ENCODE data around the gene PLPPR5. TPM values are rescaled to one million over a fixed set of nuclear protein-coding genes. Genes with fewer than 3 reads are reported as not detected.

The PLPPR5 gene
- total RNA-seq, 4 donors from 2014 or later = 0.17 TPM; not detected in 2

GRCh38 chr1:99017655-99018054 lies 13.0 kb upstream of the PLPPR5 start:
- no peak for DNase-seq (ENCODE audit: extremely low spot score)
- WGBS = 60% methylated on average over 2 of the region's 2 CpGs

GRCh38 chr1:99010679-99011078 lies 6.0 kb upstream of the PLPPR5 start:
- Histone ChIP-seq H3K27me3 (peaks cover 0 to 15% (median 5%) of the 10 kb centered on the region in 4 donors), H3K27ac (replicated peaks in 1 of 4) (no peak overlapping the region), H3K36me3 (no peaks in the 10 kb centered on the region), H3K4me3 (no peak overlapping the region), H3K4me1 (peaks cover 0 to 1% (median under 1%) of the 10 kb centered on the region in 4 donors), H3K9me3 (no peaks in the 10 kb centered on the region)
- WGBS = 70% methylated on average over 2 of the region's 2 CpGs
- intact Hi-C loops (cut with DNase I) = no loop called here
- TF ChIP-seq POLR2AphosphoS5 (IDR thresholded peaks at IDR 0.05) (no peak), EP300 (IDR thresholded peaks at IDR 0.05) (no peak), CTCF (IDR thresholded peaks at IDR 0.05) (no peak), POLR2A (IDR thresholded peaks at IDR 0.05; ENCODE audit: low read depth) (no peak)
- no peak for DNase-seq (ENCODE audit: extremely low spot score)

More at GRCh38 chr1:99017655-99018054, 13.0 kb upstream of the PLPPR5 start:
- Histone ChIP-seq H3K27ac (replicated peaks in 1 of 4) (no peak overlapping the region), H3K36me3 (no peaks in the 10 kb centered on the region), H3K4me3 (no peak overlapping the region), H3K27me3 (no peaks in the 10 kb centered on the region), H3K4me1 (no peaks in the 10 kb centered on the region), H3K9me3 (no peaks in the 10 kb centered on the region)
- TF ChIP-seq POLR2A (IDR thresholded peaks at IDR 0.05; ENCODE audit: low read depth) = no peak
- no peak for TF ChIP-seq CTCF (IDR thresholded peaks at IDR 0.05)
- TF ChIP-seq EP300 (IDR thresholded peaks at IDR 0.05) = no peak
- TF ChIP-seq POLR2AphosphoS5 (IDR thresholded peaks at IDR 0.05) = no peak
- intact Hi-C loops (cut with DNase I) = no loop called here

GRCh38 chr1:99007366-99007765 lies 2.7 kb upstream of the PLPPR5 start:
- TF ChIP-seq POLR2A (IDR thresholded peaks at IDR 0.05; ENCODE audit: low read depth) (no peak), CTCF (IDR thresholded peaks at IDR 0.05) (no peak), EP300 (IDR thresholded peaks at IDR 0.05) (no peak), POLR2AphosphoS5 (IDR thresholded peaks at IDR 0.05) (no peak)
- 75% methylated on average over 3 of the region's 3 CpGs for WGBS
- Histone ChIP-seq H3K9me3 (no peaks in the 10 kb centered on the region), H3K27ac (replicated peaks in 1 of 4) (no peak overlapping the region), H3K27me3 (peaks cover 0 to 37% (median 17%) of the 10 kb centered on the region in 4 donors), H3K4me3 (no peak overlapping the region), H3K4me1 (peaks cover 10 to 20% (median 17%) of the 10 kb centered on the region in 4 donors), H3K36me3 (no peaks in the 10 kb centered on the region)
- intact Hi-C loops (cut with DNase I) = no loop called here
- DNase-seq (ENCODE audit: extremely low spot score) = no peak

- Histone ChIP-seq H3K27ac (replicated peaks in 1 of 4) (no peak overlapping the region), H3K4me3 (peak overlapping the region in 1 of 4 donors; percentile 45), H3K27me3 (peaks cover 0 to 44% (median 20%) of the 10 kb centered on the region in 4 donors), H3K36me3 (no peaks in the 10 kb centered on the region), H3K9me3 (no peaks in the 10 kb centered on the region), H3K4me1 (peaks cover 10 to 20% (median 17%) of the 10 kb centered on the region in 4 donors)
- DNase-seq (ENCODE audit: extremely low spot score) = no peak
- no peak for TF ChIP-seq EP300 (IDR thresholded peaks at IDR 0.05)
- TF ChIP-seq CTCF (IDR thresholded peaks at IDR 0.05) = no peak
- no peak for TF ChIP-seq POLR2AphosphoS5 (IDR thresholded peaks at IDR 0.05)
- TF ChIP-seq POLR2A (IDR thresholded peaks at IDR 0.05; ENCODE audit: low read depth) = no peak
- intact Hi-C loops (cut with DNase I) = no loop called here
- 28% methylated on average over 8 of the region's 8 CpGs for WGBS
Observed at GRCh38 chr1:99005537-99005942, 879 bp upstream of the PLPPR5 start.
